ENCODE measurements around the gene PRKCH. TPM values are rescaled to one million over a fixed set of nuclear protein-coding genes. Genes with fewer than 3 reads are reported as not detected.

PRKCH gene
- total RNA-seq, 1 donor from 2014 or later = 18.4 TPM

DNA sequence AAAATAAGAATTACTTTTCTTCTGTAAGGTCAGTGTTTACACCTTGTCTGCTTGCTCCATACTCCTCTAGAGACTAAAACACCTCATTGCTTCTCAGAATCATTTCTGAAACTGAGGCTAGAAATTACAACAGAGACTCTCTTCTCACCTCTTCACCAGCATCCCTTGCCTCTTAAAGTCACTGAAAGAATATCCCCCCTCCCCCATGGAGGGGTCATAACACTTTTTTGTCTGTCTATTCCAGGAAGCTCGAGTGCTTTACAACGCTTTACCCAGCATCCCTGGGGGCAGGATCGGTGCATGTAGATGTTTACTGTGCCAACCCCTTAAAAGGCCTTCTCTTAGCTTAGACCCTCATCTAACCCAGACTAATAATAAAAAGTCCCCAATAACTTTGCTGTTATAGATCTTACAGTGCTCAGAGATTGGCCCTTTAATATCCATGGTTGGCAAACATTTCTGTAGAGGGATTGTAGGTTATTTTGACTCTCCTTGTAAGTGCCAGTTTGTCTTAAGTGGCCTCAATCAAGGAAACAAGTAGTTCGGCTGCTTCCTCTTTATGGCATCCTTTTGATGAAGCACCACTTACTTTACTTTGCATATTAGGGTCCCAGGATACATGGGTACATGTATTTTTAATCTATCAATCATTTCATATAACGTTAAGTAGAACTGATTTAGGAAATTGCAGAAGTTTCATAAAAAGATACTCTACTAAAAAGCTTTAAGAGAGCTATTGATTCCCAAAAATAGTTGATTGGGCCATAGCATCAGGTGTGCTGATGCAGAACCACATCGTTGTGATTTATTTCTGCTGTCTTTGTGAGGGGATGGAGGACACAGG lies 29.3 kb downstream of the PRKCH start:
- Histone ChIP-seq H3K36me3 (no peaks in the 10 kb centered on the region), H3K9me3 (replicated peaks) (no peaks in the 10 kb centered on the region), H3K4me1 (peaks cover 48% of the 10 kb centered on the region), H3K4me3 (no peak overlapping the region), H3K27me3 (ENCODE audit: low read depth) (no peaks in the 10 kb centered on the region), H3K27ac (replicated peaks) (no peak overlapping the region)
- intact Hi-C loops (cut with micrococcal nuclease) = no loop called here
- no peak for DNase-seq
- TF ChIP-seq, protein P1, sequence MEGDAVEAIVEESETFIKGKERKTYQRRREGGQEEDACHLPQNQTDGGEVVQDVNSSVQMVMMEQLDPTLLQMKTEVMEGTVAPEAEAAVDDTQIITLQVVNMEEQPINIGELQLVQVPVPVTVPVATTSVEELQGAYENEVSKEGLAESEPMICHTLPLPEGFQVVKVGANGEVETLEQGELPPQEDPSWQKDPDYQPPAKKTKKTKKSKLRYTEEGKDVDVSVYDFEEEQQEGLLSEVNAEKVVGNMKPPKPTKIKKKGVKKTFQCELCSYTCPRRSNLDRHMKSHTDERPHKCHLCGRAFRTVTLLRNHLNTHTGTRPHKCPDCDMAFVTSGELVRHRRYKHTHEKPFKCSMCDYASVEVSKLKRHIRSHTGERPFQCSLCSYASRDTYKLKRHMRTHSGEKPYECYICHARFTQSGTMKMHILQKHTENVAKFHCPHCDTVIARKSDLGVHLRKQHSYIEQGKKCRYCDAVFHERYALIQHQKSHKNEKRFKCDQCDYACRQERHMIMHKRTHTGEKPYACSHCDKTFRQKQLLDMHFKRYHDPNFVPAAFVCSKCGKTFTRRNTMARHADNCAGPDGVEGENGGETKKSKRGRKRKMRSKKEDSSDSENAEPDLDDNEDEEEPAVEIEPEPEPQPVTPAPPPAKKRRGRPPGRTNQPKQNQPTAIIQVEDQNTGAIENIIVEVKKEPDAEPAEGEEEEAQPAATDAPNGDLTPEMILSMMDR (IDR thresholded peaks at IDR 0.05; ENCODE audit: borderline replicate concordance) = no peak

DNA sequence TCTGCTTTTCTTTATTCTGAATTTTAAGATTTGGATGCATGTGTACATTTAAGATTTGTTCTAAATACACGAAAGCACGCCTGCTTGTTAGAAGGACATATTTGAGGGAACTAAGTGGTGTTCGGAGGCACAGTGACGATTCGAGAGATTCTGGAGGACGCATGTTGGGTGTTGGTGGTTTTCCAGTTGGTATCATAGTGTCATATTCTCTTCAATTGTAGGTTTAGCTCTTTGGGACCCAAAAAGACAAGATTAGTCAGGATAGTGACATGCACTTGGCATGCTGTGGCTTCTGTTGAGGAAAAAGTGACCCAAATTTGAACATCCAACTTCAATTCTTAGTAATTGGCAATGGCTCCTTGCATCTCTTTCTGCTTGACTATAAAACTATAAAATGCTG lies 30.1 kb downstream of the PRKCH start:
- intact Hi-C loops (cut with micrococcal nuclease) = no loop called here
- no peak for DNase-seq
- TF ChIP-seq, protein P1 (IDR thresholded peaks at IDR 0.05; ENCODE audit: borderline replicate concordance) = no peak
- no peaks in the 10 kb centered on the region for H3K9me3 ChIP-seq (replicated peaks)
- H3K27me3 ChIP-seq (ENCODE audit: low read depth) = no peaks in the 10 kb centered on the region
- H3K36me3 ChIP-seq = no peaks in the 10 kb centered on the region
- peaks cover 49% of the 10 kb centered on the region for H3K4me1 ChIP-seq
- H3K27ac ChIP-seq (replicated peaks) = no peak overlapping the region
- H3K4me3 ChIP-seq = no peak overlapping the region

DNA sequence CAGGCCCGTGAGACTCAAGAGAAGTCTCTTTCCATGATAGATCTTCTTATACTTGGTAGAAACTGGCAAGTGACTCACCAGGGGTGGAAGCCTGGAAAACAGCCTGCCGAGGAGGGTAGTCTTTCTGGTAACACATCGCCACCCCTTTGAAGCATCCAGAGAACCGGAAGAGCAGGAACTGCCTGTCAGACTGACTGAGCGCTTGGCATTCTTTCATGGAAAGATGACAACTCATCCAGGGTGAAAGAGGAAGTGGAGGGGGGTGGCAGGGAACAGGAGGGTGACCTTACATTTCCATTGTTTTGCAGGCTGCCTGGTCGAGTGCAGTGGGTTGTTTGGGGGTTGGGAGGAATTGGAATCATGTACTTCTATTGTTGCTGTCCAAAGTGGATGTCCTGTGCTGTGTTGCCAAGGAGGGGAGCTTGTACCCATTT lies 34.5 kb downstream of the PRKCH start:
- H3K9me3 ChIP-seq (replicated peaks) = no peaks in the 10 kb centered on the region
- peak overlapping the region; percentile 5 for H3K4me3 ChIP-seq
- H3K36me3 ChIP-seq = no peaks in the 10 kb centered on the region
- H3K27me3 ChIP-seq (ENCODE audit: low read depth) = no peaks in the 10 kb centered on the region
- TF ChIP-seq, protein P1 (IDR thresholded peaks at IDR 0.05; ENCODE audit: borderline replicate concordance) = no peak
- DNase-seq = peak; percentile 31
- H3K4me1 ChIP-seq = peaks cover 38% of the 10 kb centered on the region
- H3K27ac ChIP-seq (replicated peaks) = peak overlapping the region; percentile 79
- intact Hi-C loops (cut with micrococcal nuclease) = no loop called here

DNA sequence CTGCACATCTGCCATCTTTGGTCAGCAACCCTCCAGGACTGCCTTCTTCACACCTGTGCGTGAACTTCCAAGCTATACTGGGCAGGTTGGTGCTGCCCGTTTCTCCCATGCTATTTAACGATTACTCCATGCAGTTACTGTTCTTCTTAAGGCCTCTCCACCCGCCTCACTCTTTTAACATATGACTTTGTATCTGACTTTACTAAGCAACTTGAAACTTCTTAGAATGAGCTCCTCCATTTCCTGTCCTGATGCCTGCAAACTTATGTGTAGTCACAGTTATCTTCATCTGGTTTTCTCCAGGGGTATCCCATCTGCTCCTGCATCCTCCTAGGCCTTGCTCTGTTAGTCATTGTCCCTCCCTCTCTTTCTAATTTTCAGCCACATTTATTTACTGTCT lies 35.7 kb downstream of the PRKCH start:
- TF ChIP-seq, protein P1 (IDR thresholded peaks at IDR 0.05; ENCODE audit: borderline replicate concordance) = no peak
- no peak overlapping the region for H3K4me3 ChIP-seq
- no peak for DNase-seq
- no peaks in the 10 kb centered on the region for H3K9me3 ChIP-seq (replicated peaks)
- H3K27me3 ChIP-seq (ENCODE audit: low read depth) = no peaks in the 10 kb centered on the region
- H3K4me1 ChIP-seq = peaks cover 35% of the 10 kb centered on the region
- H3K27ac ChIP-seq (replicated peaks) = peak overlapping the region; percentile 79
- H3K36me3 ChIP-seq = no peaks in the 10 kb centered on the region
- intact Hi-C loops (cut with micrococcal nuclease) = no loop called here

DNA sequence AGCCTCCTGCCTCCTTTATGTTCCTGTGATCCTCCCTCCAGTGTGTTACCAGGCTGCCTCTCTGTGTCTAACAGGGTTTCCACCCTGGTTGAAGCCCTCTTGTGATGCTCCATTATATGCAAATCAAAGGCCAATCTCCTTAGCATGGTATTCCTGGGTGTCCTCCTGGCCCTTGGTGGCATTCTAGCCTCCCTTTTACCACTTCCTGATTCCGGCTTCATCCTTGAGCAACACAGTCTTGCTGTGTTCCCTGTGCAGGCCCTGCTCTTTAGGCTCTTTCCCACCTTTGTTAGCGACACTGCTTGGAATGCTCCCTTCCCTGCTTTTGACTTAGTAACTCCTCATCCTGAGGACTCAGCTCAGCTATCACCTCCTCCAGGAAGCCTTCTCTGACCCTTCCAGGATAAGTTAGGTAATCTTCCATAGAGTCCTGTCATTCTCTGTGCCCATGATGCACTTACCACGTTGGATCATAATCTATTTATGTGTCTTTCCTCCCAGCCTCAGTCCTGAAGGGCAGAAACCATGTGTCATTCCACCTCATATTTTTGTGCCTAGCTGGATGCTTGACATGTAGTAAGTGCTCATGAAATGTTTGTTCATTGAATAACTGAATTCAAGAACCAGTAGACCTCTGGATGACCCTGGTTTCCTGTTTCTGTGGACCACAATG lies 37.3 kb downstream of the PRKCH start:
- intact Hi-C loops (cut with micrococcal nuclease) = no loop called here
- Histone ChIP-seq H3K9me3 (replicated peaks) (no peaks in the 10 kb centered on the region), H3K36me3 (no peaks in the 10 kb centered on the region), H3K27ac (replicated peaks) (peak overlapping the region; percentile 79), H3K4me3 (no peak overlapping the region), H3K27me3 (ENCODE audit: low read depth) (no peaks in the 10 kb centered on the region), H3K4me1 (peaks cover 42% of the 10 kb centered on the region)
- no peak for DNase-seq
- TF ChIP-seq, protein P1 (IDR thresholded peaks at IDR 0.05; ENCODE audit: borderline replicate concordance) = no peak

Measured in left ventricle myocardium inferior (tissue), 1 donor.